ENCODE data around the gene CFAP57.

DNA sequence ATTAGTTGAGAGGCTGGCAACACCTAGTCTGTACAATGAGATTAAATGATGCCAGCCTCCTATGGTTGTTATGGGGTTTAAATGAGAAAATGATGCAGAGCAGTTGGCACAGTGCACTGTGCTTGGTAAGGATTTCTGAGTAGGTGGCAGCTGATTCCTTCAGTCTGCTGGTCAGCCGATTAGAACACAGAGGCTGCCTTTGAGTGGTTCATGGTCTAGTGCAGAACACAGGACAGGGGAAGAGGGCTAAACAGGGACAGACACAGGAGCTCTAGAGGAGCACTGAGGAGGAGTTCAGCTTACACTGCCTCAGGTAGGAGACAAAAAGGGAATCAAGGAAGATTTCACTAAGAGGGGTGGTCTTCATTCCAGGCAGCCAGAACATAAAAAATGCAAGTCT, 130.1 kb downstream of the CFAP57 start:
- no peak for TF ChIP-seq POLR2AphosphoS5 (IDR thresholded peaks at IDR 0.05; ENCODE audit: low read depth, low read length)
- no peak for TF ChIP-seq TAF1 (IDR thresholded peaks at IDR 0.05; ENCODE audit: low read depth, low read length)
- TF ChIP-seq POLR2A (IDR thresholded peaks at IDR 0.05; ENCODE audit: low read depth, low read length), result no peak

Measured in GM12891 (cell line).